Esophagus (tissue), 2 donors: Measurements from ENCODE around the gene CLDN19. TPM values are rescaled to one million over a fixed set of nuclear protein-coding genes. Genes with fewer than 3 reads are reported as not detected.
A peak's percentile ranks its signal among the peaks of the same experiment; 100 is the strongest.

Source experiments
- H3K27ac ChIP-seq, 2 donors: one replicate each; pipeline ENCODE4 v1.5.1; 2013; ENCODE audit warnings: low read depth in 2 of 2, mild to moderate bottlenecking in 2 of 2, inconsistent platforms in 1 of 2, low read length in 1 of 2, moderate library complexity in 1 of 2
- H3K27me3 ChIP-seq, 2 donors: one replicate each; pipeline ENCODE4 v1.6.1; 2013; ENCODE audit warnings: low read length in 2 of 2, control low read depth in 1 of 2, mild to moderate bottlenecking in 1 of 2; ENCODE audit not compliant: insufficient read depth in 2 of 2, control insufficient read depth in 1 of 2
- H3K36me3 ChIP-seq, 2 donors: one replicate each; pipeline ENCODE4 v1.6.1; 2013; ENCODE audit warnings: low read length in 1 of 2; ENCODE audit not compliant: control insufficient read depth in 2 of 2, insufficient read depth in 2 of 2
- H3K4me1 ChIP-seq, 2 donors: one replicate each; pipeline ENCODE4 v1.6.1; 2013; ENCODE audit warnings: low read length in 1 of 2; ENCODE audit not compliant: control insufficient read depth in 2 of 2, insufficient read depth in 2 of 2
- H3K4me3 ChIP-seq, 2 donors: one replicate each; pipeline ENCODE4 v1.5.1; 2013; ENCODE audit warnings: low read length in 2 of 2, mild to moderate bottlenecking in 2 of 2, low read depth in 1 of 2, moderate library complexity in 1 of 2
- H3K9me3 ChIP-seq, 2 donors: one replicate each; pipeline ENCODE4 v1.6.1; 2013; ENCODE audit warnings: mild to moderate bottlenecking in 2 of 2, low read depth in 1 of 2, low read length in 1 of 2, moderate library complexity in 1 of 2; ENCODE audit not compliant: control insufficient read depth in 2 of 2, insufficient read depth in 1 of 2
- WGBS, 2 donors: extraction: QIAGEN DNeasy Blood & Tissue Kit; methylation state at CpG; one replicate each; pipeline ENCODE4 v1.1.7; 2013; 5-methylcytosine and 5-hydroxymethylcytosine counted together
- polyA plus RNA-seq, 2 donors: library from polyadenylated mRNA; stranded (reverse); fragments of 200-250 nt; gene quantifications; one replicate each; pipeline ENCODE4 v1.2.3, GENCODE V29; 2013
- donor health status: healthy with polysubstance abuse.
- donor health status: Bipolar disorder and iron deficiency.

CLDN19 gene
- polyA plus RNA-seq = under 1 TPM in 1 of 2 donors, not detected in 1; 0.04 TPM

GRCh38 chr1:42739753-42740700 is at the start of gene CLDN19:
CLDN19 (minus strand) TSS chr1:42740236; CDS start chr1:42740063, 173 bp downstream.
- WGBS, 2 donors = 68 to 69% methylated on average over 24 to 27 of the region's 27 CpGs
- Histone ChIP-seq H3K36me3 (no peaks in the 10 kb centered on the region), H3K4me1 (peaks cover 4 to 30% of the 10 kb centered on the region in 2 donors), H3K27me3 (no peaks in the 10 kb centered on the region), H3K9me3 (no peaks in the 10 kb centered on the region), H3K27ac (no peak within 1 kb of the TSS), H3K4me3 (no peak within 1 kb of the TSS)

- Histone ChIP-seq H3K4me3 (no peak overlapping the region), H3K27ac (no peak overlapping the region), H3K9me3 (peaks cover 0 to 2% of the 10 kb centered on the region in 2 donors), H3K36me3 (no peaks in the 10 kb centered on the region), H3K4me1 (peaks cover 4 to 8% of the 10 kb centered on the region in 2 donors), H3K27me3 (no peaks in the 10 kb centered on the region)
- WGBS, 2 donors = 94 to 100% methylated on average over 1 of the region's 1 CpG
These were observed 48.0 kb upstream of the CLDN19 start for GRCh38 chr1:42788021-42788420.

- Histone ChIP-seq H3K4me1 (peaks cover 4 to 8% of the 10 kb centered on the region in 2 donors), H3K27me3 (no peaks in the 10 kb centered on the region), H3K36me3 (no peaks in the 10 kb centered on the region), H3K27ac (no peak overlapping the region), H3K9me3 (peaks cover 0 to 2% of the 10 kb centered on the region in 2 donors), H3K4me3 (no peak overlapping the region)
- WGBS, 2 donors = 82 to 85% methylated on average over 5 of the region's 5 CpGs
These were observed 46.1 kb upstream of the CLDN19 start for GRCh38 chr1:42786097-42786496.

- H3K9me3 ChIP-seq = peaks cover 0 to 2% of the 10 kb centered on the region in 2 donors
- no peaks in the 10 kb centered on the region for H3K27me3 ChIP-seq
- no peak within 1 kb of the TSS for H3K27ac ChIP-seq
- peak within 1 kb of the TSS; percentile 25 to 33 for H3K4me3 ChIP-seq
- H3K36me3 ChIP-seq = no peaks in the 10 kb centered on the region
- WGBS, 2 donors = 8 to 12% methylated on average over 51 to 54 of the region's 54 CpGs
- H3K4me1 ChIP-seq = peaks cover 4 to 8% of the 10 kb centered on the region in 2 donors
These were observed 45.1 kb upstream of the CLDN19 start, which contains the start of gene TMEM269 for GRCh38 chr1:42784946-42785693. TMEM269 (plus strand) TSS chr1:42784991; CDS start chr1:42789894, 4,903 bp downstream.

DNA sequence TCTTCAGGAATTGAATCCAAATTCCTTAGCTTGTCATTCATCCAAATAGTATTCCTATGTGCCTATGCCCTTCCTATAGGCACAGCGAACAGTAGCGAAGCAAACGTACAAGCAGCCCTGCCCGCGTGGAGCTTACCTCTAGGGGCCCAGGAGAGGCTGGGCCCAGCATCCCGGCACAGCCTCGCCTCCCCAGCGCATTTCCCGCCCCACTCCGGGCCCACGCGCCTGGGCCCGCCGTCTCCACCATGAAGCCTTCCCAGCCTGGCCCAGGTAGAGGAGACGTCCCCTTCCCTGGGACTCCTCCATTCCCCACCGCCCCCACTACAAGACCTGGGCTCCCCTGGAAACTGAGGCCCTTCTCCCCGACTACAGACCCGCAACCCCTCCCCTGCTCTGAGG is 44.5 kb upstream of the CLDN19 start:
- Histone ChIP-seq H3K4me3 (no peak overlapping the region), H3K27me3 (no peaks in the 10 kb centered on the region), H3K27ac (no peak overlapping the region), H3K4me1 (peaks cover 4 to 8% of the 10 kb centered on the region in 2 donors), H3K9me3 (peaks cover 0 to 2% of the 10 kb centered on the region in 2 donors), H3K36me3 (no peaks in the 10 kb centered on the region)
- WGBS, 2 donors = 88 to 91% methylated on average over 18 of the region's 18 CpGs

DNA sequence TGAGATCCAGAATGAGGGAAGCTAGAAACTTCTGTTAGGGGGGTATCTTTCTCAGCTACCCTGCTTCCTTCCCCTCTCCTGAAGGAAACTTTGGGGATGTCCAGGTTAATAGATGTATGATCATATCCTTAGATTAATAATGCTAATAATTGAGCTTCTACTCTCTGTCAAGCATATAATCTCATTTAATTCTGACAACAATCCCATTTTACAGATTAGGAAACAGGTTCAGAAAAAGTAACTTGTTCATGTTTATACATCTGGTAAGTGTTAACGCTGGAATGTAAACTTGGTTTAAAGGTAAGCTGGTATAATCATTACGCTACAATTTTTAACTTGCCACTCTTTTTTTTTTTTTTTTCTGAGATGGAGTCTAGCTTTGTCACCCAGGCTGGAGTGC is 43.1 kb upstream of the CLDN19 start:
- Histone ChIP-seq H3K27me3 (no peaks in the 10 kb centered on the region), H3K4me1 (peaks cover 4 to 8% of the 10 kb centered on the region in 2 donors), H3K4me3 (no peak overlapping the region), H3K27ac (no peak overlapping the region), H3K36me3 (no peaks in the 10 kb centered on the region), H3K9me3 (peaks cover 0 to 2% of the 10 kb centered on the region in 2 donors)
- WGBS, 2 donors = 95 to 97% methylated on average over 2 of the region's 2 CpGs

GRCh38 chr1:42780176-42780575 is 40.1 kb upstream of the CLDN19 start:
- WGBS, 2 donors = 98 to 100% methylated on average over 1 of the region's 1 CpG
- H3K27me3 ChIP-seq = no peaks in the 10 kb centered on the region
- H3K4me1 ChIP-seq = peaks cover 4% of the 10 kb centered on the region in 2 donors
- H3K9me3 ChIP-seq = no peaks in the 10 kb centered on the region
- H3K36me3 ChIP-seq = peaks cover 8% of the 10 kb centered on the region in 2 donors
- H3K4me3 ChIP-seq = no peak overlapping the region
- no peak overlapping the region for H3K27ac ChIP-seq

- Histone ChIP-seq H3K27ac (no peak overlapping the region), H3K4me1 (peaks cover 0 to under 1% of the 10 kb centered on the region in 2 donors), H3K36me3 (peaks cover 8 to 11% of the 10 kb centered on the region in 2 donors), H3K4me3 (no peak overlapping the region), H3K27me3 (no peaks in the 10 kb centered on the region), H3K9me3 (no peaks in the 10 kb centered on the region)
- 85 to 86% methylated on average over 2 of the region's 2 CpGs for whole genome bisulfite sequencing, 2 donors
These were observed 39.7 kb upstream of the CLDN19 start for GRCh38 chr1:42779725-42780124.

- H3K4me3 ChIP-seq = no peak overlapping the region
- H3K27ac ChIP-seq = no peak overlapping the region
- no peaks in the 10 kb centered on the region for H3K4me1 ChIP-seq
- H3K9me3 ChIP-seq = no peaks in the 10 kb centered on the region
- H3K36me3 ChIP-seq = peaks cover 8 to 11% of the 10 kb centered on the region in 2 donors
- no peaks in the 10 kb centered on the region for H3K27me3 ChIP-seq
These were observed 37.8 kb upstream of the CLDN19 start for GRCh38 chr1:42777852-42778251.
